Neural cell (in vitro differentiated cells): Measurements from ENCODE around the gene FOXF2. TPM values are rescaled to one million over a fixed set of nuclear protein-coding genes. Genes with fewer than 3 reads are reported as not detected.

Experiments
- H2AFZ ChIP-seq: fragments of 200-600, 300-800 bp; sonication (generic), shearing (Covaris generic); 2 replicates; pipeline ENCODE4 v1.6.0; 2014; ENCODE audit warnings: low read depth, mild to moderate bottlenecking, antibody characterized with exemption, low read length, moderate library complexity
- H3F3A ChIP-seq: fragments of 200-600 bp; shearing (Covaris generic); 2 replicates; pipeline ENCODE4 v1.6.1; 2016; ENCODE audit warnings: mild to moderate bottlenecking, moderate library complexity, mixed read lengths, antibody characterized with exemption, low read length; ENCODE audit not compliant: insufficient read depth, poor library complexity, severe bottlenecking
- H3K27ac ChIP-seq: fragments of 200-600, 300-800 bp; sonication (generic), shearing (Covaris generic); 2 replicates; pipeline ENCODE4 v1.5.1; 2014; ENCODE audit warnings: mild to moderate bottlenecking, low read length, moderate library complexity
- H3K27me3 ChIP-seq: fragments of 300-800, 200-600 bp; sonication (generic), shearing (Covaris generic); 2 replicates; pipeline ENCODE4 v1.6.0; 2014; ENCODE audit warnings: mild to moderate bottlenecking, low read depth, low read length, moderate library complexity; ENCODE audit not compliant: insufficient read depth
- H3K36me3 ChIP-seq: fragments of 300-800, 200-600 bp; sonication (generic), shearing (Covaris generic); 2 replicates; pipeline ENCODE4 v1.5.1; 2014; ENCODE audit warnings: mild to moderate bottlenecking, antibody characterized with exemption, low read length, moderate library complexity; ENCODE audit not compliant: insufficient read depth
- H3K4me2 ChIP-seq: fragments of 300-800, 200-600 bp; sonication (generic), shearing (Covaris generic); 2 replicates; pipeline ENCODE4 v1.6.0; 2014; ENCODE audit warnings: mild to moderate bottlenecking, low read length
- H3K4me3 ChIP-seq: fragments of 300-800, 200-600 bp; sonication (generic), shearing (Covaris generic); 2 replicates; pipeline ENCODE4 v1.5.1; 2014; ENCODE audit warnings: mild to moderate bottlenecking, low read length, moderate library complexity
- H3K79me2 ChIP-seq: fragments of 200-600 bp; shearing (Covaris generic); replicated peaks from 2 replicates; pipeline ENCODE4 v1.6.0; 2014; ENCODE audit warnings: mild to moderate bottlenecking, low read length, moderate library complexity; ENCODE audit not compliant: insufficient read depth
- H3K9ac ChIP-seq: fragments of 300-800, 200-600 bp; sonication (generic), shearing (Covaris generic); 2 replicates; pipeline ENCODE4 v1.6.1; 2016; ENCODE audit warnings: mild to moderate bottlenecking, low read length, mixed read lengths
- H3K9me2 ChIP-seq: fragments of 200-600 bp; shearing (Covaris generic); 2 replicates; pipeline ENCODE4 v1.6.1; 2016; ENCODE audit warnings: mild to moderate bottlenecking, low read length, mixed read lengths; ENCODE audit not compliant: insufficient read depth
- H3K9me3 ChIP-seq: fragments of 200-600, 300-800 bp; sonication (generic), shearing (Covaris generic); 2 replicates; pipeline ENCODE4 v1.6.1; 2016; ENCODE audit warnings: mild to moderate bottlenecking, mixed run types, low read length, moderate library complexity, mixed read lengths
- H4K20me1 ChIP-seq: fragments of 200-600 bp; shearing (Covaris generic); 2 replicates; pipeline ENCODE4 v1.6.1; 2016; ENCODE audit warnings: mild to moderate bottlenecking, mixed run types; ENCODE audit not compliant: insufficient read depth
- EP300 ChIP-seq: fragments of 450-650 bp; conservative IDR thresholded peaks from 2 replicates; pipeline ENCODE4 v1.6.1; 2014; ENCODE audit warnings: antibody characterized with exemption, mild to moderate bottlenecking, moderate library complexity; ENCODE audit not compliant: poor library complexity, severe bottlenecking
- EZH2 ChIP-seq: fragments of 200-600, 300-800 bp; shearing (Covaris generic), sonication (generic); IDR thresholded peaks from 2 replicates; pipeline ENCODE4 v1.6.1; 2014; ENCODE audit warnings: antibody characterized with exemption, low read length, borderline replicate concordance, mild to moderate bottlenecking; ENCODE audit not compliant: insufficient read depth, poor library complexity, severe bottlenecking
- MXI1 ChIP-seq: fragments of 450-650 bp; conservative IDR thresholded peaks from 2 replicates; pipeline ENCODE4 v1.6.1; 2014; ENCODE audit warnings: antibody characterized with exemption, mild to moderate bottlenecking; ENCODE audit not compliant: poor library complexity, severe bottlenecking
- POLR2AphosphoS5 ChIP-seq: IDR thresholded peaks from 2 replicates; pipeline ENCODE4 v1.6.1; 2012
- RAD21 ChIP-seq: fragments of 450-650 bp; conservative IDR thresholded peaks from 2 replicates; pipeline ENCODE4 v1.6.1; 2014; ENCODE audit warnings: antibody characterized with exemption, mild to moderate bottlenecking, moderate library complexity
- REST ChIP-seq: IDR thresholded peaks from 2 replicates; pipeline ENCODE4 v1.6.1; 2012; ENCODE audit warnings: borderline replicate concordance
- SMC3 ChIP-seq: fragments of 450-650 bp; conservative IDR thresholded peaks from 2 replicates; pipeline ENCODE4 v1.6.1; 2014; ENCODE audit warnings: antibody characterized with exemption, mild to moderate bottlenecking, moderate library complexity; ENCODE audit not compliant: poor library complexity
- TAF1 ChIP-seq: IDR thresholded peaks from 2 replicates; pipeline ENCODE4 v1.6.1; 2012; ENCODE audit warnings: low read depth
- polyA plus RNA-seq: library from polyadenylated mRNA; depleted of rRNA; stranded (reverse); fragments of >200 nt; gene quantifications from 2 replicates; pipeline ENCODE4 v1.2.3, GENCODE V29; 2014
- TF ChIP-seq, protein P1 (sequence below): fragments of 450-650 bp; IDR thresholded peaks from 2 replicates; pipeline ENCODE4 v1.5.1; 2014; ENCODE audit warnings: antibody characterized with exemption, mild to moderate bottlenecking, moderate library complexity; ENCODE audit not compliant: poor library complexity, severe bottlenecking

Gene FOXF2
- polyA plus RNA-seq, 1 donor from 2014 or later, result not detected

- no peak for TF ChIP-seq TAF1
- TF ChIP-seq EP300, result no peak
- TF ChIP-seq EZH2, result no peak
- Histone ChIP-seq H3K27me3 (no peaks in the 10 kb centered on the region), H3K9me2 (no peaks in the 10 kb centered on the region), H3K79me2 (no peaks in the 10 kb centered on the region), H3K4me2 (no peak overlapping the region), H3F3A (no peaks in the 10 kb centered on the region), H3K9me3 (no peaks in the 10 kb centered on the region), H3K27ac (no peak overlapping the region), H3K9ac (no peak overlapping the region), H3K4me3 (no peak overlapping the region), H2AFZ (no peak overlapping the region), H4K20me1 (no peaks in the 10 kb centered on the region), H3K36me3 (no peaks in the 10 kb centered on the region)
Measured at GRCh38 chr6:1415416-1416063, 26.2 kb downstream of the FOXF2 start.

- Histone ChIP-seq H3K27ac (no peak overlapping the region), H3K9me2 (no peaks in the 10 kb centered on the region), H3K9ac (no peak overlapping the region), H2AFZ (no peak overlapping the region), H3K79me2 (no peaks in the 10 kb centered on the region), H4K20me1 (no peaks in the 10 kb centered on the region), H3K4me3 (no peak overlapping the region), H3K36me3 (no peaks in the 10 kb centered on the region), H3K27me3 (no peaks in the 10 kb centered on the region), H3F3A (no peaks in the 10 kb centered on the region), H3K9me3 (no peaks in the 10 kb centered on the region), H3K4me2 (no peak overlapping the region)
- no peak for TF ChIP-seq REST
- TF ChIP-seq POLR2AphosphoS5, result no peak
- TF ChIP-seq EZH2, result no peak
- TF ChIP-seq, protein P1, sequence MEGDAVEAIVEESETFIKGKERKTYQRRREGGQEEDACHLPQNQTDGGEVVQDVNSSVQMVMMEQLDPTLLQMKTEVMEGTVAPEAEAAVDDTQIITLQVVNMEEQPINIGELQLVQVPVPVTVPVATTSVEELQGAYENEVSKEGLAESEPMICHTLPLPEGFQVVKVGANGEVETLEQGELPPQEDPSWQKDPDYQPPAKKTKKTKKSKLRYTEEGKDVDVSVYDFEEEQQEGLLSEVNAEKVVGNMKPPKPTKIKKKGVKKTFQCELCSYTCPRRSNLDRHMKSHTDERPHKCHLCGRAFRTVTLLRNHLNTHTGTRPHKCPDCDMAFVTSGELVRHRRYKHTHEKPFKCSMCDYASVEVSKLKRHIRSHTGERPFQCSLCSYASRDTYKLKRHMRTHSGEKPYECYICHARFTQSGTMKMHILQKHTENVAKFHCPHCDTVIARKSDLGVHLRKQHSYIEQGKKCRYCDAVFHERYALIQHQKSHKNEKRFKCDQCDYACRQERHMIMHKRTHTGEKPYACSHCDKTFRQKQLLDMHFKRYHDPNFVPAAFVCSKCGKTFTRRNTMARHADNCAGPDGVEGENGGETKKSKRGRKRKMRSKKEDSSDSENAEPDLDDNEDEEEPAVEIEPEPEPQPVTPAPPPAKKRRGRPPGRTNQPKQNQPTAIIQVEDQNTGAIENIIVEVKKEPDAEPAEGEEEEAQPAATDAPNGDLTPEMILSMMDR, result no peak
- TF ChIP-seq EP300, result no peak
- no peak for TF ChIP-seq TAF1
- no peak for TF ChIP-seq SMC3
- TF ChIP-seq RAD21, result no peak
- TF ChIP-seq MXI1, result no peak
Measured at GRCh38 chr6:1416191-1416760, 26.9 kb downstream of the FOXF2 start.
